T follicular helper cell (primary cell): ENCODE results near the gene DSCAML1.

Experiments
- DNase-seq: peaks from one replicate; pipeline ENCODE4 v3.0.0-alpha.2; 2020; ENCODE audit warnings: low read depth

Gene DSCAML1

DNA sequence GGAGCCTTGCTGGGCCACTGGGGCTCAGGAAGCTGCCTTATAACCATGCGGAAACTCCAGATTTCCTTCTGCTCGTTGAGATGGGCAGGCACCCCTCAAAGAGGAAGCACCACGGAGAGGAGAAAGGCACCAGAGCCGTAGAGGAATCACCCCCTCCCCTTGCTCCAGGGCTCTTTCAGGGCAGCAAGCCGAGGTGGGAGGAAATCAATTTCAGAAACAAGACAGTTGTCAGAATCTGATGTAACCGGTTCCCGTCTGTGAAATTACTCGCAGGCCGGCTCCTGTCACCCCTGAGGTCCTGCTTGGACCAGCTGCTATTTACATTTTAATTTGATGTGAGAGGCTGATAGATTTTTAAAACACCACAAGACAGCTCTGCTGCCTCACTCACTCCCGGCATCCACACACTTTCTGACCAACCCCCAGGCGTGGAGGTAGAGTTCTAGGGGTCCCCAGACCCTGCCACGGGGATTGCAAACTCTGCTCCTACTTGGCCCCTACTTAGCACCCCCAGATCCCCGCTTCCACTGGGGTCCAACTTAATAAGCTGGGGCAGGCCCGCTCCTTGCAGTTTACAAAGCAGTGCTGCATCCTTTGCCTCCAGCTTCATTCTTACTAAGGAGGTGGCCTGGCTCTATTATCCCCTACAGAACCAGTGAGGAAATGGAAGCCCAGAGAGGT is 306.9 kb downstream of the DSCAML1 start:
- no peak for DNase-seq

- DNase-seq, result no peak
These were observed 307.7 kb downstream of the DSCAML1 start for GRCh38 chr11:117488996-117489952.

DNA sequence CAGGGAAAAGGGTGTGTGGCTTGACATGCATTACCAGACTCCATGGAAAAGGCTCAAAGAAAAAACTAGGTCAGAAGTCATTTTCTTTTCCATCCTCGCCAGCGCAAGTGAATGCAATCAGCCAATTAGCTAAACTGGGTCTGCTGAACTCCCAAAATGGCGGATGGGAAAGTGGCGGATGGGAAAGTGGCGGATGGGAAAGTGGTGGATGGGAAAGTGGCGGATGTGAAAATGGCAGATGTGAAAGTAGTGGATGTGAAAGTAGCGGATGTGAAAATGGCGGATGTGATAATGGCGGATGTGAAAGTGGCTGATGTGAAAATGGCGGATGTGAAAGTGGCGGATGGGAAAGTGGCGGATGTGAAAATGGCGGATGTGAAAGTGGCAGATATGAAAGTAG is 311.0 kb downstream of the DSCAML1 start:
- no peak for DNase-seq

DNA sequence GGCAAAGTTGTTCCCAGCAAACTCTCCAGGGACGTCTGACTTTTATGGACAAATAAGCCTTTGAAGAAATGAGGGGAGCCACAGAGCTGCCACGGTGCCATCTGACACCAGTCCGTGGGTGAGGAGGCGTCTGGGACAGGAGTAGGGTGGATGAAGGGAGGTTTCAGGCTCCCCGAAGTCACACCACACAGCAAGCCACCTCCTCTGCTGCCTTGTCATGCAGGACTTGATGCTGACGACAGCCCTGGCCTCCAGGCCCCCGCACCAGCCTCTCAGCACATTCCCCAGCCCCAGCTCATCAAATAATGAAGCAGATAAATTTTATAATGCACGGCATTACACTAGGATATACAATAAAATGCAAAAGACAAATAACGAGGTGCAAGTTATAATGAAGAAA is 312.9 kb downstream of the DSCAML1 start:
- no peak for DNase-seq

- DNase-seq, result no peak
These were observed 313.6 kb downstream of the DSCAML1 start for GRCh38 chr11:117483372-117483771.

DNA sequence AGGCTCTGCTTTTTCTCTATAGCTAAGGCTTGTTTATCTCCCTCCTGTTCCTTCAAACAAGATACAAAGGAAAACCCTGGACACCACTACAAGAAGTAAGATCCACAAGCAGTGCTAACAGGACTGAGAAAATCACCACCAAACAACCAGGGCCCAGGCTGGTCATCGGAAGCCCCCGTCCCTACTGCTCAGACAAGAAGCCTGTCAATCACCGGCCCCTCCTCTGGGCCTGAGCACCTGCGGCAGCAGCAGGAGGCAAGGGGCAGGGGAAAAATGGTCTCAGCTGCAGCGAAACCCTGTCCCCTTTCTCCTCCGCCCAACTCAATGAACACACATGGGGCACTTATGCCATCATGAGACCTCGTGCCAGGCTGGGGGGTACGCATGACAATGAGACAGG is 314.1 kb downstream of the DSCAML1 start:
- no peak for DNase-seq

- no peak for DNase-seq
These were observed 315.1 kb downstream of the DSCAML1 start for GRCh38 chr11:117481885-117482284.

DNA sequence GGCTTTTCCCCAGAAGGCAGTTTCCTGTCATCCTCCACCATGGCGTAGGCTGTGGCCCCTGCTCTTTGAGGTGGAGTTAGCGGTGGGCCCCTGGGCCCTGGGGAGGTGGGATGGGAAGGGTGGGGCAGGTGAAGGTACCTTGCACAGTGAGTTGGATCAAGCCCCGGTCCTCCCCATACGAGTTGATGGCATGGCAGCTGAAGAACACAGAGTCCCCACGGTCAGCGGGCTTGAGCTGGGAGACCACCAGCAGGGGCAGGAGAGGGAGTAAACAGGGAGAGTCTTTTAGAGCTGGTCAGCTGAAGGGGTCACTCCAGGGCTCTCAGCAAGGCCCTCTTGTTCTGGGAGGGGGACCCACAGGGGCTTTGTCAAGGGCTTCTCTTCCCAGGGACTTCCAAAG is 316.0 kb downstream of the DSCAML1 start:
- no peak for DNase-seq

DNA sequence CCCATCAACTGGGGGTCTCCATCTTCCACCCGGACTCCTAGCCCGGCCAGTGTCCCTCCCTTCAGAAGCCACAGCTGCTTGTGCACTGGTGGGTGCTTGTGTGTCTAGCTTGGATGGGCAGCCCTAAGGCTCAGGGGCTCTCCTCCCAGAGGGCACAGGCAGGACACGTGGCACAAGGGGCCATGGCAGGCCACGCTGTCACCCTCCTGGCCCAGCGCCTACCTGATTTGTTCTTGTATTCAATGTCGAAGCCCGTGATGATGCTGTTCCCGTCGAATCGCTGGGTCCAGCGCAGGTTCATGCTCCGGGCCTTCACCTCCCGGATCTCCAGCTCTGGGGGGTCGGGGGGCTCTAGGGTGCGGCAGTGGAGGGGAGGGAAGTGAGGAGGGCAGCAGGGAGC is 316.8 kb downstream of the DSCAML1 start:
- no peak for DNase-seq

DNA sequence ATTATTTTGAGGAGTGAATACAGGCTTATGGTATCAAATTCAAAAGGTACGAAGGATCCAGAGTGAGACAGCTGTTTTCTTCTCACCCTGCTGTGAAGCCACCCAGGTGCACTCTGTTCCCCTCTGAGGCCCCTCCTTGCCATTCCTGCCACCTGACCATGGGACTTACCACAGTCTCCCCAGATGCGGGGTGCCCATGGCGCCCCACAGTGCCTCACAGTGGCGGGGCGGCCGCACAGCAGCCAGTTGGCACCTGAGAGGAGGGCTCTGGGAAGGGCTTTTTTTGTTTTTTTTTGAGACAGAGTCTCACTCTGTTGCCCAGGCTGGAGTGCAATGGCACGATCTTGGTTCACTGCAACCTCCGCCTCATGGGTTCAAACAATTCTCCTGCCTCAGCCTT is 317.6 kb downstream of the DSCAML1 start:
- DNase-seq, result no peak

DNA sequence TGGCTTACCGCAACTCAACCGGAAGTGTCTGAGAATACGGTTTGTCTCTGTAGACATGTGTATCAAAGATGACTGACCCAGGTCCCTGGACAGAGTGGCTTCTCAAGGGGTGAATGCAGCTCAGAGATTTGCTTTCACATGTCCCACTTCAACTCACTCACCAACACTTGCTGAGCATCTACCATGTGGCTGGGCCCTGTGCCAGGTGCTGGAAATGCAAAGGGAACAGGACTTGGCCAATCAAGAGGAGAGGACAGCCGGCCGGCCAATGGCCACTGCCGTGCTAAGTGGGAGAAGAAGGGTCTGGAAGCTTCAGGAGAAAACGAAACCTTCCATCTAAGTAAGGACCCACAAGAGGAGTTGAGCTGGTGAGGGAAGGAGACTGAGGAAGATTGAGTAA is 318.1 kb downstream of the DSCAML1 start:
- DNase-seq, result no peak

- DNase-seq, result no peak
These were observed 318.7 kb downstream of the DSCAML1 start for GRCh38 chr11:117478126-117478860.

- DNase-seq, result no peak
These were observed 319.3 kb downstream of the DSCAML1 start for GRCh38 chr11:117477721-117478120.

DNA sequence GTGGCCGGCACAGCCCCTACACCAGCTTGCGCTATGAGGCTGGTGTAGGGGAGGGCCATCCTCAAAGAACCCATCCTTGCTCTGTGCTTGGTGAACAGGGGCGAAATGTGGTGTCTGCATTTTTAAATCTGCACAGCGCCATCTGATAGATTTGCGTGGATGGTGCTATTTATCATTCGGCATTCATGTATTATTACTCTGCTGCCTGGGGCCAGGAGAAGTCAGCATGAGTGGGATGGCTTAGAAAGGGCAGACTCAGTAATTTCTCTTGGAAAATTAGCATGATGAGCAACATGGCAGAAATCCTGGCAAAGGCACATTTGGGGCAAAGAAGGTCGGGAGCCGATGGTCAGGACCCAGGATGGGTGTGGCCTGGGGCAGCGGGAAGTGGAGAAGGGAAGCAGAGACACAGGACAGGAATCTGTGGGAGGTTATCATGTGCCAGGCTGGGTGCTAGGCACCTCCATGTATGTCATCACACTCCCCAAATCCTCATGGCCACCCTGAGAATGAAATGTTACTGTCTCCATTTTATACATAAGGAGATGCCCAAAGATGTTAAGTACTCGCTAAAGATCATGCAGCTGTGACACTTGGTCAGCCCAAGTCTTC is 320.4 kb downstream of the DSCAML1 start:
- no peak for DNase-seq

- no peak for DNase-seq
These were observed 321.1 kb downstream of the DSCAML1 start for GRCh38 chr11:117475716-117476530.

DNA sequence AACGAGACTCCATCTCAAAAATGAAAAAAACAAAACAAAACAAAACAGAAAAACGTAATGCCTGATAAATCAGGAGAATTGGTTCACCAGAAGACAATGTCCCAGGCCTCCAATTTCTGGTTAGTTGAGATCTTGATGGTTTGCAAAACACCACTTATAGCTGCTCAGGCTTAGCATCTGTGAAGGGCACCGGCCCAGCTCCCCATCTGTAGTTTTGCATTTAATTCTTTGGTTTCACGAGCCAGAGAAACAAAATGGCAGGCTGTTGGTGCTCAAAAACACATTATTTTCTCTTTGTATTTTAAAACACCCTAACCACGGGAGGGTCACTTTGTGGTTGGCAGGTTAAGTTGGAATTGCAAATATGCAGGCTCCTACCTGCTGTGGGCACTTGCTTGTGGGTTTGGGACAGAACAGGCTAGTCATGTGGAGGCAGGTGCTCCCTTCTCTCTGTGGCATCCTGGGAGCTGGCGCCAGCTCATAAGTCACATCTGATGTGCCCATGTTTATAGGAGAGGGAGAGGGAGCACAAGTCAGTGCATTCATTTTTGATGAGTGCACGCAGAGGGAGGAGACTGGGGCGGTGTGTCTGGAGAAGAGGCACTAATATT is 323.4 kb downstream of the DSCAML1 start:
- DNase-seq, result no peak

DNA sequence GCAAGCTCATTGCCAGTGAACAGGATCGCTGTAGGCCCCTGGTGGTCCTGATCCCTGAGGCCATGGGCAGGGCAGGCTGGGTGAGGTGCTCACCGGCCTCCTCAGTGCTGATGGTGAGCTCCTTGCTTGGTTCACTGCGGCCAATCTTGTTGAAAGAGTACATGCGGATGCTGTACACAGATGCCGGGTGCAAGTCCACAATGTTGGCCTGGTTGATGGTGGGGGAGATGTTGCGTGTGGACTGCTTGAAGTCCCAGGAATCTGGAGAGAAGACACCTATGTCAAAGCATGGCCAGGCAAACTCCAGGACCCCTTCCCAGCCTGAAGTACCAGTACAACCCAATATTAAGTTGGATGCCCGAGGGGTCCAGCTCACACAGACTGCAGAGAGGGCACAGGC is 325.2 kb downstream of the DSCAML1 start:
- no peak for DNase-seq

DNA sequence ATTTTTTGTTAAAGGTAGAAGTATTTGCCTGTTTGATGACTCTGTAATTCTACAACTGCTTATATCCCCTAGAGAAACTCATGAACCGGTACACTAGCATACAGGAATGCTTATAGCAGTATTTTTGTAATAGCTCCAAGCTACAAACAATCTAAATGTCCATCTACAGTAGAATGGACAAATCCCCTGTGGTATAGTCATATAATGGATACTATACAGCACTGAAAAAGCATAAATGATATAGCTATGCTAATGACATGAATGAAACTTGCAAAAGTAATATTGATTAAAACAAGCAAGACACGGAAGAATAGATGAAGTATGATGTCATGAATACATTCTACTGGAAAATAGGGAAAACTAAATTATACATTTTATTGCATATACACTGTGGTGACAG is 326.4 kb downstream of the DSCAML1 start:
- DNase-seq, result no peak

GRCh38 chr11:117468888-117469287 is 328.1 kb downstream of the DSCAML1 start:
- DNase-seq, result no peak

DNA sequence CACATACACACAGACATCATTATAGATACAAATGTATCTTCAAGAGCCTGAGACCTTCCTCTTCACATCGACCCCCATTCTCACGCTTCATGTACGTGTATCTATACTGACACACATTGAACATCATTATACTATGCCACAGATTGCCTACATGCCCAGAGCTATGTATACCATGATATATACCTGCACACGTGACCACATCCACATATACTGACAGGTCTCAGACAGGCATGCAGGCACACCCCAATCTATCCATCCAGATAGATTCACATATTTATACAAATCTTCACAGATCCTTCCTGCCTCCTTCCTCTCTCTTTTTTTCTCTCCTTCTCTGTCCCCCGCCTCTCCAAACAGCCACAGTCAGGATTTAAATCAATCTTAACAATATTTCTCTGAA is 329.2 kb downstream of the DSCAML1 start:
- no peak for DNase-seq

DNA sequence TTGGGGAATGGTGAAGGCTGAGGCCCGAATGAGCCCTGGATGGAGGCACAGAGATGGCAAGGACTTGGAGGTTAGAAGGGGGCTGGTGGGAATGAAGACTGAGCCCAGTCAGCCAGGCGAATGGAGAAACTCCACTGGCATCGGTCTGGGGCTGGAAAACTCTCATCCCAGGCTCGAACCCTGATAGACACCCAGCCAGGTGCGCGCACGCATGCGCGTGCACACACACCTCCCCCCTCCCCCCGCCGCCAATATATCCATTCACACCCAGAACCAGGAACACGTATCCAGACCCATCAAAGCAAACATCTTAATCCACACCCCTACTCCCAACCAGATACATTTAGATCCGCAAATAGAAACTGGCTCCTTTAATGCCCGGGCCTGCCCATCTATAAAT is 330.1 kb downstream of the DSCAML1 start:
- DNase-seq, result no peak
